Ecto neural progenitor cell (in vitro differentiated cells): ENCODE data around the gene ASTE1.
"Not testable (repeated sequence)": the region's sequence is repeated elsewhere in the genome, so short reads cannot be mapped to it uniquely, and the experiment has no call there.

Experiments
- DNase-seq: peaks from one replicate; pipeline ENCODE4 v3.0.0-alpha.2; 2018; ENCODE audit warnings: low spot score

The ASTE1 gene, protein sequence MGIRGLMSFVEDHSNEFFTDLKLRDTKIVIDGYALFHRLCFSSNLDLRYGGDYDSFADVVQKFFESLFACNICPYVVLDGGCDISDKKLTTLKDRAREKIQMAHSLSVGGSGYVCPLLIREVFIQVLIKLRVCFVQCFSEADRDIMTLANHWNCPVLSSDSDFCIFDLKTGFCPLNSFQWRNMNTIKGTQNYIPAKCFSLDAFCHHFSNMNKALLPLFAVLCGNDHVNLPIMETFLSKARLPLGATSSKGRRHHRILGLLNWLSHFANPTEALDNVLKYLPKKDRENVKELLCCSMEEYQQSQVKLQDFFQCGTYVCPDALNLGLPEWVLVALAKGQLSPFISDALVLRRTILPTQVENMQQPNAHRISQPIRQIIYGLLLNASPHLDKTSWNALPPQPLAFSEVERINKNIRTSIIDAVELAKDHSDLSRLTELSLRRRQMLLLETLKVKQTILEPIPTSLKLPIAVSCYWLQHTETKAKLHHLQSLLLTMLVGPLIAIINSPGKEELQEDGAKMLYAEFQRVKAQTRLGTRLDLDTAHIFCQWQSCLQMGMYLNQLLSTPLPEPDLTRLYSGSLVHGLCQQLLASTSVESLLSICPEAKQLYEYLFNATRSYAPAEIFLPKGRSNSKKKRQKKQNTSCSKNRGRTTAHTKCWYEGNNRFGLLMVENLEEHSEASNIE

GRCh38 chr3:131026321-131027151 lies at the start of gene ASTE1, which contains the start of gene NEK11:
Gene ASTE1 (minus strand): TSS chr3:131026825. CDS start chr3:131025306, 1,519 bp downstream.
Gene NEK11 (plus strand): TSS chr3:131026877. CDS start chr3:131029709, 2,832 bp downstream.
- DNase-seq: peak; percentile 72

- no peak for DNase-seq
Observed at GRCh38 chr3:131075632-131076328, 49.2 kb upstream of the ASTE1 start.

DNA sequence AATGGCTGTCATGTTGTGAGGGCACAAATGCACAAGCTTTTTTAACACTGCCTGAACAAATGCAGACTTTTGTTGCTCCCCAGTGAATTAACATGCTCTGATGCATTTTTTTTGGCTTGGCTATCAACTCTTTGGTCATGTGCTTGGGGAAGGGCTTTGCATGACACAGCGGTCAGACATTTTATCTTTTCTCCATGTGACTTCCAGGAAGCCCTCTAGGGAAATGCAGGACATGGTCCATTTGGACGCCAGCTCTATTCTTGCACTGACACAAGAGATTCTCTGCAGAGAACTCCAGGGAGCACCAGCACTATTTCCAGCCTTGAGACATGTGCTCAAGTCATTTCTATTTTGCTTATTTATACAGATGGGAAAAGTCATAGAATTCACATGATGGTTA lies 46.2 kb upstream of the ASTE1 start:
- DNase-seq: no peak

DNA sequence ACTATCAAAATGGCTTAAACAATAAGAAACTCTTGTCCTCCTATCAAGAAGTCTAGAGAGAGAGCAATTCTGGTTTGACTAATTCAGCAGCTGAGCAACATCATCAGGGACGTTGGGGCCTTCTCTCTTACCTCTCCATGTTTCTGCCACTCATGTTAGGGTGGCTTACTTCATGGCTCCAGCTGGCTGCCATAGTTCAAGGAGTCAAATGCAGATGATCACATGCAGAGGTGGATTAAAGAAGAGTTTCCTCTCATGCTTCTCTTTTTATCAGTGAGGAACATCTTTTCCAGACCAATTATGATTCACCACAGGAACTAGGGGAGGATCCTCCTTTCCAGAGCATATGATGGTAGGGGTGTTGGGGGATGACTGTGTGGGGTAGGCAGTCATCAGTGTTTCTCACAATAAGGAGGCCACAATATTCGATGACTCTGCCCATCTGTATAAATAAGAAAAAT lies 45.5 kb upstream of the ASTE1 start:
- no peak for DNase-seq

DNA sequence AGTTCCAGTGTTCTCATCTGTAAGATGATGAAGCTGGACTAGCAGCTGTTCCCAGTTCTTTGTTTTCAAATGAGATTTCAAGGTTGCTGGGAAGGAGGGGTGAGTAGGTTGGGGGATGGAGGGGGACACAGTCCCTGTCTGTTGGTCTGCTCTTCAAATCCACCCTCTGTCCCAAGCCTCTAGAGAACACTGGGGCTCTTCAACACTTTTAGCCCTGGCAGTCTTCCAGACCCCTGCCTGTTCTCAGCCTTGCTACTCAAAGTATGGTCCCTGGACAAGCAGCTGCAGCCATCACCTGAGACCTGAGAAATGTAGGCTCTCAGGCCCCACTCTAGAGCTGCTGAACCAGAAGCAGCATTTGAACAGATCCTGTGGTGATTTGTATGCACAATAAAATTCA lies 41.4 kb upstream of the ASTE1 start:
- DNase-seq: no peak

DNA sequence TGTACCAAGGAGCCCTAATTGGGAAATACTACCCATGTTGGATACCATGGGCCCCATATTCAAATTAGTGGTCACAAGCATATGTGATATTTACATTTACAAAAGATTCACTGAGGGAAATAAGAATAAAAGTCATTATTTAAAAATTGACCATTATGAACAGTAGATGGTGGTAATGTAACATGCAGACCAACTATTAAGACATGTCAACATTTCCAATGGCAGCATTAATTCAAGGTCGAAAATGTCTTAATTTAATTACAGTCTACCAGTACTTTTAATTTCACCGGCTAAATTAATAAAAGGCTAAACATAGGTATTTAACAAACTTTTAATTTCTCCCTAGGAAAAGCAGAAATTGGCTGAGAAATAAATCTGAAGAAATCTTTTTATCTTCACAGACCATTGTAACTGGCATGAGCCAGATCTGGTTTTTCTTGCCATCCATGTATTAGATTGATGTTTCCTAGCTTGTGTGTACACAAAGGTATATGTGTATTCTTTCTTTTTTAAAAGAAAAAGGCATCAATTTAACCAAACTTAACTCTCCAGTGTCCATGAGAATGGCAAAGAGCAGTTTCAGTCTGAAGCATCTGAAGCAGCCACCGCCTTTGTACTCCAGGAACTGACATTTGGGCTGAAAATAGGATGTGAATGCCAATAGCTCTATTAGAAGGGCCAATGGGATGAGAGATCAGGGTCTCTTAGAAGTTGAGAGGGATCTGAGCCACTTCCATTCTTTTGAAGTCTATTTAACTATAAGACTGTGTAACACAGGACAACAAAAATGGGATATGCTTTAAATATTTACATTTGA lies 26.6 kb upstream of the ASTE1 start:
- DNase-seq: no peak

DNA sequence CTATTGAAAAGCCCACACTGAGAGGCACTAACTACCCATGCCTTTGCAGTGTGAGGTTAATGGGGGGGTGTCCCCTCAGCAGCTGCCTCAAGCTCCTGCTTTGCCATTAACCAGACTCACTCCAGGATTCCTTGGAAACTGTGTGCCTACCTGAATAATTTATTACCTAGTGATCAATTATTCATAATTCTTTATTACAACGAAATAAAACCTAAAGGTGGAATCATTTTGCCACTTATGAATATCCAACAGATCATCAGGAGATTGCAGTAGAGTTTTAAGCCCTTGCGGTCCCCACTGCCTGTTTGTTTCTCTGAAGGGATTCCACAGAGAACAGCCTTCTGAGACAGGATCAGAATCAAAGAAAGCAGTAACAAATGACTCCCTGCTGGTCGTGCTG lies 23.4 kb upstream of the ASTE1 start:
- DNase-seq: no peak

GRCh38 chr3:131048030-131048429 lies 21.4 kb upstream of the ASTE1 start:
- DNase-seq: no peak

GRCh38 chr3:131047582-131047981 lies 21.0 kb upstream of the ASTE1 start:
- no peak for DNase-seq

GRCh38 chr3:131042271-131042985 lies 15.8 kb upstream of the ASTE1 start:
- DNase-seq: not testable (repeated sequence)

DNA sequence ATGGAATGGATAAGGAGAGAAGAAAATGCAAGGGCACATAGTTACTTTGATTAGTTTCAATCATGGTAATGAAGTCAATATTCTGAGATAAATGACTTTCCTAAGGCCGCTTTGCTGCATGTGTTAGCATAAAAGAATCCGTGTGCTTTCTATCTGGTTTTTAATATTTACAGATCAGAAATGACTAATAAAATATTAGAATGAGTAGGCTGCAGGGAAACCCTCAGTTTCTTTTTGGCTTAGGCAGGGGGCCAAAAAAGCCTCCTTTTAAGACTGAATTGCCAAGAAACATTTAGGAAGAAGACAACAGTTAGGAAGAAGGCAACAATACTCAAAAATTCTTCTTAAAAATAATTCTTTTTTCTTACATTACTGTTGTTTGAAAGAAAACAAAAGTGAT lies 11.7 kb upstream of the ASTE1 start:
- DNase-seq: no peak

DNA sequence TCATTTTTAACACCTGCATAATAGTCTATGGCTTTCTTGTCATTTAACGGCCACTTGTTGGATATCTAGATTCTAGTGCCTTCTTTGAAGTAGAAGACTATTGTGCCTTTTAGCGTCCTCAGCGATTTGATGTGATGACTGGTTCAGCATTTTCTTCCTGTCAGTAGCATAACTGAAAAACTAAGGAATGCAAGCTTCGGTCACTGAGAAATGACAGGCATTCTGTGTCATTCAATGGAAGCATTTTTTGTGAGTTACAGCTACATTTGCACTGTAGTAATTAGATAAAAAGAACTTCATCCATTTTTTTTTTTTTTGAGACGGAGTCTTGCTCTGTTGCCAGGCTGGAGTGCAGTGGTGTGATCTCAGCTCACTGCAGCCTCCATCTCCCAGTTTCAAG lies 10.4 kb upstream of the ASTE1 start:
- DNase-seq: no peak

DNA sequence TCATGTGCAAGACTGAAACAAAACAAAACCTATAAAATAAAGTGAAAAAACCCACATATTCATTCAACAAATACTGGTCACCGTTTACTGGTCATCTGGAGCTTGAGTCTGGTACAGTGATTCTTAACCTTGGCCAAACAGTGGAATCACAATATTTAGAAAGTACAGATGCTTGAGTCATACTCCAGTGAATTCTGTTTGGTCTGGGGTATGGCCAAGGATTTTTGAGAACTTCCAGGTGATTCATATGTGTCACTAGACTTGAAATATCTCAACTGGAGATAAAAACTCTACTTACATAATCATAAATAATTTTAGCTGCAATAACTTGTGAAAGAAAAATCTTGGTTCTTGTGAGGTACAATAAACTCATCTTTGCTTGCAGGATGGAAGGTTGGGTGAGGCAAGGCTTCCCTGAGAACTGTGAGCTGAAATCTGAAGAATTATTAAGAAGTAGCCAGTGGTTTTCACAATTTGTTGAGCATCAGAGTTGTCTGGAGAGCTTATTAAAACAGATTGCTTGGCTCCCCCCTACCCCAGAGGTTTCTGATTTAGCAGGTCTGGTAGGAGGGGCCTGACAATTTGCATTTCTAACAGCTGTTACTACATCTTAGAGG lies 9.7 kb upstream of the ASTE1 start:
- DNase-seq: no peak

- DNase-seq: no peak
Observed at GRCh38 chr3:131033480-131034080, 7.0 kb upstream of the ASTE1 start.

DNA sequence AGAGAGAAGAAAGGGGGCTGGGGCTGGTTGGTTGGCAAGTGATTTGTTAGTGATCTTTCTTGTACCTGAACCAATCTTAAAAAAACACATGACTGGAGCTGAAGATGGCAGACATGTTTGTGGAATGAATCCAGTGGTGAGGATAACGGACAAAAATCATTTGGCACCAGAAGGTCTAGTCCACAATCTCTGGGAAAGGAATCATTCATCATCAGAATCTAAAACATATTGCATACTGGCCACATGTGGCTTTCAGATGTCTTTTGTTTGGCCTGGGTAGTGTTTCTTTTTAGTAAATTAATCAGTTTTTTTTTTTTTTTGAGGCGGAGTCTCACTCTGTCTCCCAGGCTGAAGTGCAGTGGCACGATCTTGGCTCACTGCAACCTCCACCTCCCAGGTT lies 5.0 kb upstream of the ASTE1 start:
- no peak for DNase-seq

DNA sequence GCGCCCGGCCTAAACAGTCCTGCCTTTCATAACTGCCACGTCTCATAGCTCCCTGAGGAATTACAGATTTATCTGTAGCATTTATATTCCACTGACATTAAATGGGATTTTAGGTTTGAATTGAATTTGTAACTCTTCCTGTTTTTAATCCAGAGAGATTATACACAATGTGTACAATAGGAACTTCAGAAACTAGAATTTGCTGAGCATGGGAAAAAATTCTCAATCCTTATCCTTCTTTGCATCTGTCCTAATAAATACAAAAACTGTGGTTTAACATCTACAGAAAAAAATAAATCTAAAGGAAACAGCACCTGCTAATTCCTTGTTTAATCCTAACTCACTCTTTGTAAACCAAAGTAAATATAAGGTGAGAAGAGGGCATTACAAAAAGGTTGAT lies 2.2 kb upstream of the ASTE1 start:
- DNase-seq: no peak

GRCh38 chr3:131025539-131025938 lies 1.1 kb downstream of the ASTE1 start:
- no peak for DNase-seq

- no peak for DNase-seq
Observed at GRCh38 chr3:131020122-131020693, 6.4 kb downstream of the ASTE1 start.

DNA sequence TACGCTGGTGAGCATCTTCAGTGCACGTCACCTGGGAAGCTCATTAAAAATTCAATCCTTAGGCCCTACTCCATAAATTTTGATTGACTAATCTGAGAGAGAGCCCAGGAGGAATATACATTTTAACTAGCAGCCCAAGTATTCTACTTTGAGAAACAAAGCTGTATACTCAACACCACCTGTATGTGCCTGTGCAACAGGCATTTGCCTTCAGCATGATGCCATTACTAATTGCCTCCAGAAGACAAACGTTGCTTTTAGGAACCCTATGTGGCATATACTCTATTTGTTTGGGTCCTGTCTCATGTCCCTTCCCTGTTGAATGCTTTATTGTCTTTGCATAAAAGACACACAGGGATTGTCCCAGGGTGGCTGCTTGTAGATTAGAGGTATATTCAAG lies 7.7 kb downstream of the ASTE1 start:
- DNase-seq: no peak
